Mesodermal cell (in vitro differentiated cells): ENCODE results near the gene RIMBP3B. TPM values are rescaled to one million over a fixed set of nuclear protein-coding genes. Genes with fewer than 3 reads are reported as not detected.
"Not testable (repeated sequence)": the region's sequence is repeated elsewhere in the genome, so short reads cannot be mapped to it uniquely, and the experiment has no call there.

ENCODE experiments used
- H3K27ac ChIP-seq: 2 replicates; pipeline ENCODE4 v1.7.0; 2013; ENCODE audit warnings: mild to moderate bottlenecking, low read depth, low read length, moderate library complexity; ENCODE audit not compliant: severe bottlenecking
- H3K36me3 ChIP-seq: 2 replicates; pipeline ENCODE4 v1.7.1; 2013; ENCODE audit warnings: mild to moderate bottlenecking, low read length, moderate library complexity; ENCODE audit not compliant: control insufficient read depth, insufficient read depth
- H3K4me1 ChIP-seq: one replicate; pipeline ENCODE4 v1.7.1; 2013; ENCODE audit warnings: mild to moderate bottlenecking, low read length; ENCODE audit not compliant: insufficient read depth, control insufficient read depth, poor library complexity, severe bottlenecking
- H3K4me3 ChIP-seq: 2 replicates; pipeline ENCODE4 v1.7.0; 2013; ENCODE audit warnings: low read length, control low read depth, mild to moderate bottlenecking; ENCODE audit not compliant: insufficient read depth, poor library complexity, severe bottlenecking; ENCODE audit errors: extremely low read depth
- H3K9me3 ChIP-seq: 2 replicates; pipeline ENCODE4 v1.7.1; 2013; ENCODE audit warnings: mild to moderate bottlenecking, low read length, moderate library complexity; ENCODE audit not compliant: control insufficient read depth
- WGBS, 2 experiments: methylation state at CpG; one replicate each; pipeline ENCODE4 v1.1.5; 2013; ENCODE audit warnings: missing lambda C conversion rate in 2 of 2; ENCODE audit not compliant: insufficient coverage in 2 of 2; 5-methylcytosine and 5-hydroxymethylcytosine counted together
- polyA plus RNA-seq, 2 experiments: library from polyadenylated mRNA; stranded (reverse); fragments of 50-300 nt; gene quantifications; one replicate each; pipeline ENCODE4 v1.2.3, GENCODE V29; 2013

Gene RIMBP3B, protein sequence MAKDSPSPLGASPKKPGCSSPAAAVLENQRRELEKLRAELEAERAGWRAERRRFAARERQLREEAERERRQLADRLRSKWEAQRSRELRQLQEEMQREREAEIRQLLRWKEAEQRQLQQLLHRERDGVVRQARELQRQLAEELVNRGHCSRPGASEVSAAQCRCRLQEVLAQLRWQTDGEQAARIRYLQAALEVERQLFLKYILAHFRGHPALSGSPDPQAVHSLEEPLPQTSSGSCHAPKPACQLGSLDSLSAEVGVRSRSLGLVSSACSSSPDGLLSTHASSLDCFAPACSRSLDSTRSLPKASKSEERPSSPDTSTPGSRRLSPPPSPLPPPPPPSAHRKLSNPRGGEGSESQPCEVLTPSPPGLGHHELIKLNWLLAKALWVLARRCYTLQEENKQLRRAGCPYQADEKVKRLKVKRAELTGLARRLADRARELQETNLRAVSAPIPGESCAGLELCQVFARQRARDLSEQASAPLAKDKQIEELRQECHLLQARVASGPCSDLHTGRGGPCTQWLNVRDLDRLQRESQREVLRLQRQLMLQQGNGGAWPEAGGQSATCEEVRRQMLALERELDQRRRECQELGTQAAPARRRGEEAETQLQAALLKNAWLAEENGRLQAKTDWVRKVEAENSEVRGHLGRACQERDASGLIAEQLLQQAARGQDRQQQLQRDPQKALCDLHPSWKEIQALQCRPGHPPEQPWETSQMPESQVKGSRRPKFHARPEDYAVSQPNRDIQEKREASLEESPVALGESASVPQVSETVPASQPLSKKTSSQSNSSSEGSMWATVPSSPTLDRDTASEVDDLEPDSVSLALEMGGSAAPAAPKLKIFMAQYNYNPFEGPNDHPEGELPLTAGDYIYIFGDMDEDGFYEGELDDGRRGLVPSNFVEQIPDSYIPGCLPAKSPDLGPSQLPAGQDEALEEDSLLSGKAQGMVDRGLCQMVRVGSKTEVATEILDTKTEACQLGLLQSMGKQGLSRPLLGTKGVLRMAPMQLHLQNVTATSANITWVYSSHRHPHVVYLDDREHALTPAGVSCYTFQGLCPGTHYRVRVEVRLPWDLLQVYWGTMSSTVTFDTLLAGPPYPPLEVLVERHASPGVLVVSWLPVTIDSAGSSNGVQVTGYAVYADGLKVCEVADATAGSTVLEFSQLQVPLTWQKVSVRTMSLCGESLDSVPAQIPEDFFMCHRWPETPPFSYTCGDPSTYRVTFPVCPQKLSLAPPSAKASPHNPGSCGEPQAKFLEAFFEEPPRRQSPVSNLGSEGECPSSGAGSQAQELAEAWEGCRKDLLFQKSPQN (N-terminal part only)
- 0.07 TPM for polyA plus RNA-seq (2013, experiment 1 of 2)
- 0.25 TPM for polyA plus RNA-seq (2013, experiment 2 of 2)

DNA sequence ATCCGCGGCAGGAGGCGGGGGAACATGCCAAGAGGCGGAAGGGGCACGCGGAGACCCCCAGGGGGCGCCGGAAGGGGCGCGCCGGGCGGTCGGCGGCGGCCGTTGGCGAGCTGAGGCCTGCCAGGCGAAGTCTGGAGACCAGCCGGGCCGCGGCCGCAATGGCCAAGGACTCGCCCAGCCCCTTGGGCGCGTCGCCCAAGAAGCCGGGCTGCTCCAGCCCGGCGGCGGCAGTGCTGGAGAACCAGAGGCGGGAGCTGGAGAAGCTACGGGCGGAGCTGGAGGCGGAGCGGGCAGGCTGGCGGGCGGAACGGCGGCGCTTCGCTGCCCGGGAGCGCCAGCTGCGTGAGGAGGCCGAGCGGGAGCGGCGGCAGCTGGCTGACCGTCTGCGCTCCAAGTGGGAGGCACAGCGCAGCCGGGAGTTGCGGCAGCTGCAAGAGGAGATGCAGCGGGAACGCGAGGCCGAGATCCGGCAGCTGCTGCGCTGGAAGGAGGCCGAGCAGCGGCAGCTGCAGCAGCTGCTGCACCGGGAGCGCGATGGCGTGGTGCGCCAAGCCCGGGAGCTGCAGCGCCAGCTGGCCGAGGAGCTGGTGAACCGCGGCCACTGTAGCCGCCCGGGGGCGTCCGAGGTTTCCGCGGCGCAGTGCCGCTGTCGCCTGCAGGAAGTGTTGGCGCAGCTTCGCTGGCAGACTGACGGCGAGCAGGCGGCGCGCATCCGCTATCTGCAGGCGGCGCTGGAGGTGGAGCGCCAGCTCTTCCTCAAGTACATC lies at the start of gene RIMBP3B:
RIMBP3B (plus strand) TSS at position 51 of the 767 bp plus-strand sequence; CDS start at position 159, 108 bp downstream.
- not testable (repeated sequence) for H3K9me3 ChIP-seq, H3K36me3 ChIP-seq, H3K4me3 ChIP-seq, H3K27ac ChIP-seq, H3K4me1 ChIP-seq
- no CpG with 5 or more reads among the region's 91 CpGs for WGBS, 2 experiments

DNA sequence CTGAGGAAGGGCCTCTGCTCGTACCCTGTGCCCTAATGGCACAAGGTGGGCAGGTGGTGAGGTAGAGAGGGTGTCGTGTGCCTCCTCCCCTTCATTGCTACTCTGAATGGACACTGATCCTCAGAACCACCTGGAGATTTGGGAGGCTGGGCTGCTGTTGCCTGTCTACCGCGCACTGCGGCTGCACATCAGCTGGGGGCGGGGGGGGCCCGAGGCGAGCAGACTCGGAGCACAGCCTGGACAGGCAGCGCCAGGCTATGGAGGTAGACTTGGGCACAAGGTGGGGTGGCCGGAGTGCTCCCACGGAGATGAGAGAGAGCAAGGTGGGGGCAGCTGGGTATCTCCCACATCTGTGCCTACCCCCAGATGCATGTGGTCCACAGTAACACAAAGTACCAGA lies 26.0 kb upstream of the RIMBP3B start:
- H3K9me3 ChIP-seq, H3K36me3 ChIP-seq, H3K4me1 ChIP-seq, H3K27ac ChIP-seq, H3K4me3 ChIP-seq: not testable (repeated sequence)
- WGBS, 2 experiments: no CpG with 5 or more reads among the region's 12 CpGs

DNA sequence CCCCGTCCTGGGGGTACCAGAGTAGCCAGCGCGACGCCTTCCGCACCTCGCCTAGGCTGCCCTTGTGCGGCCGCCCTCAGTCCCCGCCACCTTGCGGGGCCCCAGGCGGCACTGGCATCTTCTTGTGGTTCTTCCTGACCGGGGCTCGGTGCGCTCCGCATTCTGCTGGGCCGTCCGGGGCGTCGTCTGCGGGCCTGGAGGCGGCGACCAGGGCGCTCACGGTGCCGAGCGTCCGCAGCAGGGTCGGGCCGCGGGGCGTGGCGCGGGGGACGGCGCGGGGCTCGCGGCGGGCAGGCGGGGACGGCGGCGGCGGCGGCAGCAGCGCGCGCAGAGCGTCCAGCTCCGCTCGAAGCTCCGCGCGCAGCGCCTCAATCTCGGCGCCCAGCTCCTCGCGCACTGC lies 23.0 kb upstream of the RIMBP3B start:
- not testable (repeated sequence) for H3K36me3 ChIP-seq, H3K27ac ChIP-seq, H3K4me1 ChIP-seq, H3K4me3 ChIP-seq, H3K9me3 ChIP-seq
- WGBS, 2 experiments: no CpG with 5 or more reads among the region's 59 CpGs

DNA sequence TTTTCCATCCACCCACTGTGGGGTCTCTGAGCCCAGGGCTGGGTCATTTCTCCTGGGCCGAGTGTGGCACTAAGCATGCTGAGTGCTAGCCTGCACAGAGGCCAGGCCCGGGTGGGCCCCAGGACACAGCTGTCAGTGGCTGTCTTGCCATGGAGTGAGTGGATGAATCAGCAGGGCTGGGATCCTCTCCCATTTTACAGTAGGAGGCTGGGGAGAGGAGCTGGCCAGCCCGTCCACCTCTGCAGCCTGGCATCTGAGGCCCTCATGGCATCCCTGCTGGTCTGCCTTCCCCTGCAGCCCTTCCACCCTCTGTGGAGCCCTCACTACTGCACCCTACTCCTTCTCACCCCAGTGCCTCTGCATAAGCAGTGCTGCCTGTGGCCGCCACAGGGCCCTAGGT lies 21.1 kb upstream of the RIMBP3B start:
- not testable (repeated sequence) for H3K4me1 ChIP-seq, H3K4me3 ChIP-seq, H3K9me3 ChIP-seq, H3K27ac ChIP-seq, H3K36me3 ChIP-seq
- WGBS, 2 experiments: no CpG with 5 or more reads among the region's 4 CpGs

DNA sequence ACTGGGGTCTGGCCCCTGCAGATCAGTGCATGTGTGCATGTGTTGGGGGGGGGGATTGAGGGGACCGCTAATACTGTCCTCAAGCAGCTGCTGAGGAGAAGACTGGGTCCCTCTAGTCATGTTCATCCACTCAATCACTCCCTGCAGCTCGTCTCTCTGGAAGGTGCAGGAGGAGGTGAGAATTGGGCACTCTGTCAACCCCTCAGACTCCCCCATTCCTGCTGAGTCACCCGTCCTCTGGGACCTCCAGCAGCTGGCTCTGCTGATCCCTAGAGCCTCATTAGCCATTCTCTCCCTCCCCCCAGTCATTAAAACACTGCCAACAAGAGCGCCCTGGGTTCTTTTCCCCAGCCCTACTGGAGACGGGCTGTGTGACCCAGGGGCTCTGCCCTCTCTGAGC lies 20.5 kb upstream of the RIMBP3B start:
- no CpG with 5 or more reads among the region's 5 CpGs for WGBS, 2 experiments
- not testable (repeated sequence) for H3K4me1 ChIP-seq, H3K36me3 ChIP-seq, H3K9me3 ChIP-seq, H3K27ac ChIP-seq, H3K4me3 ChIP-seq

DNA sequence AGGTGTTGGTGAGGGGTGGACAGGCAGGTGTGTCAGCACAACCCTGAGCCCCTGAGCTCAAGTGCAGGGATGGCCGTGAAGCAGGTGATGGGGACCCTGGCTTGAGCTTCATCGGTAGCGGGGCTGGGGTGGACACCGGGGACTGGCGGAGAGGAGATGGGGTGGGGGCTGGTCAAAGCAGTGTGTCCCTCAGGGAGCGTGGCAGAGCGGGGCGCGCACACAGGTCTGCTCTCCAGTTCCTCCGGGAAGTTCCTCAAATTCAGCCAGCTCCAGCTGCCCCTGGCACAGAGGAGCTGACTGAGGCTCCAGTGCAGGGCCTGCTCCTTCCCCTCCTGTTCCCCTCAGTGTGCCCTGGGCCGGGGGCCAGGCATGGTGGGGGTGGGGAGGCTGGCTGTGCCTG lies 19.7 kb upstream of the RIMBP3B start:
- not testable (repeated sequence) for H3K27ac ChIP-seq, H3K36me3 ChIP-seq, H3K4me3 ChIP-seq, H3K9me3 ChIP-seq, H3K4me1 ChIP-seq
- WGBS, 2 experiments: 78% methylated on average over 3 of the region's 11 CpGs; no CpG with 5 or more reads in 1 of the 2 experiments

DNA sequence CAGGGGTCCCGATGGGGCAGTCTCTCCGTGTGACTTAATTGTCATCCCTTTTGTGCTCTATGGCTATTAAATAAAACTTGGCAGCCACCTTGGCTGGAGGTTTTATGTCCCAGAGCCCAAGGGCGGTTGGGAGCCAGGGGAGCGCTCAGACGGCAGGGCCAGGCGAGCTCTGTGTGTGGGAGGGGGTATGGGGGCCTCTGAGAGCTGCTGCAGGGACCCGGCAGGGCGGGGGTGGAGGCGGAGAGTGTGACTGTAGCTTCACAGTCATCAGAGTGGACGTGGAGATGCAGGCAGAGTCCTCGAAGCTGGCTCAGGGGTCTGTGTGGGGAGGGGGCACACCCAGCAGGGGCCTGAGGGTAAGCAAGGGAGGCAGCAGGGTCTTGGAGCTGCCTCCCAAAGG lies 19.2 kb upstream of the RIMBP3B start:
- not testable (repeated sequence) for H3K27ac ChIP-seq, H3K4me3 ChIP-seq, H3K4me1 ChIP-seq, H3K9me3 ChIP-seq, H3K36me3 ChIP-seq
- no CpG with 5 or more reads among the region's 11 CpGs for WGBS, 2 experiments

DNA sequence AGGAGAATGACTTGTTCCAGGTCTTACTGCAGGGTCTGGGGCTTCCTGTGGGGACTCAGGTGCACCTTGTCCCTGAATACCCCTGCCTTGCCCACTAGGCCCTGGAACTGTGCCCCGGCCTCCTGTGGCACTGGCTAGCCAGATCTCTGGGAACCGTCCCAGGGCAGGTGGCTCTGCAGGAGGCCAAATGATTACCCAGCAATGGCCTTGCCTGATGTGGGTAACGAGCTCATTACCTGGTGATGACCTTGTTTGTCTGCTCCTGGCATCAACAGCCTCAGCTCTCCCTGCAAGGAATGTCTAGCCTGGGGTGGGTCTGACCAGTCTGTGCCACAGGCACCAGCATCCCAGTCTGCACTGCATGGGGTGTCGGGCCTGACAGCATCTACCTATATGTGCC lies 18.2 kb upstream of the RIMBP3B start:
- no CpG with 5 or more reads among the region's 4 CpGs for WGBS, 2 experiments
- H3K4me1 ChIP-seq, H3K27ac ChIP-seq, H3K4me3 ChIP-seq, H3K36me3 ChIP-seq, H3K9me3 ChIP-seq: not testable (repeated sequence)

DNA sequence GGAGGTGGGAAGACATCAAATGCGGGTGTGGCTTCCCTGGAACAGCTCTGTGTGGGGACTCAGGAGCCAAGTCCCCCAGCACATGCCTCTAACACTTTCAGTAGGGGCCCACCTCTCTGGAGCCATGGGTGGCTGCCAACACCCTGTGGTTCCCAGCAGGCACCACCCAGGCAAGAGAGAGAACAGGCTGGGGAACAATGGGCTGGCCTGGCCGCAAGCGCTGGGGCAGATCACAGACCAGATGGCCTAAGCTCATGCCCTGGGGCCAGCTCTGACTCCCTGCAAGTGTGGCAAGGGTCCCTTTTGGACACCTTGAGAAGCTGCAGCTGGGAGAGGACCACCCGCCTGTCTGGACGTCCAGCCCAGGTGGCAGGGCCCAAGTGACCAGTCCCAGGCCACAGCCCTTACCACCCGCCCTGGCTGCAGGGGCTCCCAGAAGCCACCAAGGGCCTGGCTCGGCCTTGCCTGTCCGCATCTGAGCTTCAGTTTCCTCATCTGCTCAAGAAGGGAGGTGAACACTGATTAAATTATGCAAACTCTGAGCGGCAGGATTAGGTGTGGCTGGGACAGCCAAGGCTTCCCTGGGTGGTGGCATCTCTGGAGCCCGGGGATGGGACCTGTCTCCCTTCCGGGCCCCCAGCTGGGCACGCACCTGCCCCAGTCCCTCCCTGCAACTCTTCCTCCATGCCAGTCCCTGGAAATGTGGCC lies 14.8 kb upstream of the RIMBP3B start:
- H3K9me3 ChIP-seq, H3K4me1 ChIP-seq, H3K4me3 ChIP-seq, H3K27ac ChIP-seq, H3K36me3 ChIP-seq: not testable (repeated sequence)
- WGBS, 2 experiments: 82 to 86% methylated on average over 3 of the region's 12 CpGs
